ENCODE data around the gene LRRTM4. TPM values are rescaled to one million over a fixed set of nuclear protein-coding genes. Genes with fewer than 3 reads are reported as not detected.

Gene LRRTM4
- total RNA-seq, 2 donors from 2014 or later: 7.0 to 21.1 TPM

GRCh38 chr2:77508511-77508910 lies 13.7 kb downstream of the LRRTM4 start:
- Histone ChIP-seq H3K9me3 (ENCODE audit: control insufficient read depth, low read length) (no peaks in the 10 kb centered on the region), H3K27me3 (ENCODE audit: control insufficient read depth, insufficient read depth, low read length, poor library complexity, severe bottlenecking) (no peaks in the 10 kb centered on the region), H3K27ac (ENCODE audit: low read depth, low read length) (no peak overlapping the region), H3K4me1 (ENCODE audit: control insufficient read depth, insufficient read depth, low read length) (no peaks in the 10 kb centered on the region), H3K36me3 (ENCODE audit: control insufficient read depth, insufficient read depth, low read length) (no peaks in the 10 kb centered on the region), H3K4me3 (ENCODE audit: low read length) (no peak overlapping the region), H3K9ac (ENCODE audit: extremely low read depth, low read length, poor library complexity, severe bottlenecking) (no peak overlapping the region)
- no peaks in the 10 kb centered on the region for H3K9me3 Mint-ChIP-seq
- H3K27me3 Mint-ChIP-seq (ENCODE audit: insufficient read depth): no peaks in the 10 kb centered on the region
- WGBS, 2 experiments (ENCODE audit: insufficient coverage in 1 of 2, insufficient read length in 1 of 2): no CpG with 5 or more reads among the region's 1 CpG
- no peaks in the 10 kb centered on the region for H3K4me1 Mint-ChIP-seq
- no peak overlapping the region for H3K4me3 Mint-ChIP-seq
- H3K27ac Mint-ChIP-seq: no peak overlapping the region
- DNase-seq: no peak
- no peak for TF ChIP-seq CTCF (conservative IDR thresholded peaks at IDR 0.05)
- no peaks in the 10 kb centered on the region for H3K36me3 Mint-ChIP-seq (ENCODE audit: low read depth)

- no peak overlapping the region for H3K27ac Mint-ChIP-seq
- no peak for DNase-seq
These were observed 14.5 kb downstream of the LRRTM4 start for GRCh38 chr2:77507657-77508056.

GRCh38 chr2:77488141-77488540 lies 34.0 kb downstream of the LRRTM4 start:
- H3K36me3 ChIP-seq (ENCODE audit: control insufficient read depth, insufficient read depth, low read length): no peaks in the 10 kb centered on the region
- no peak overlapping the region for H3K27ac ChIP-seq (ENCODE audit: low read depth, low read length)
- H3K4me1 Mint-ChIP-seq: peaks cover 11% of the 10 kb centered on the region
- WGBS, 2 experiments (ENCODE audit: insufficient coverage in 1 of 2, insufficient read length in 1 of 2): 92 to 96% methylated on average over 6 to 7 of the region's 7 CpGs
- no peak overlapping the region for H3K27ac Mint-ChIP-seq
- H3K27me3 ChIP-seq (ENCODE audit: control insufficient read depth, insufficient read depth, low read length, poor library complexity, severe bottlenecking): no peaks in the 10 kb centered on the region
- no peaks in the 10 kb centered on the region for H3K4me1 ChIP-seq (ENCODE audit: control insufficient read depth, insufficient read depth, low read length)
- H3K4me3 ChIP-seq (ENCODE audit: low read length): no peak overlapping the region
- H3K9me3 ChIP-seq (ENCODE audit: control insufficient read depth, low read length): no peaks in the 10 kb centered on the region
- no peak overlapping the region for H3K9ac ChIP-seq (ENCODE audit: extremely low read depth, low read length, poor library complexity, severe bottlenecking)
- H3K36me3 Mint-ChIP-seq (ENCODE audit: low read depth): no peaks in the 10 kb centered on the region
- H3K9me3 Mint-ChIP-seq: peaks cover 2% of the 10 kb centered on the region
- no peak for DNase-seq
- no peak overlapping the region for H3K4me3 Mint-ChIP-seq
- H3K27me3 Mint-ChIP-seq (ENCODE audit: insufficient read depth): no peaks in the 10 kb centered on the region
- no peak for TF ChIP-seq CTCF (conservative IDR thresholded peaks at IDR 0.05)

More at GRCh38 chr2:77507657-77508056, 14.5 kb downstream of the LRRTM4 start:
- 92 to 95% methylated on average over 4 to 6 of the region's 6 CpGs for WGBS, 2 experiments (ENCODE audit: insufficient coverage in 1 of 2, insufficient read length in 1 of 2)
- no peak overlapping the region for H3K9ac ChIP-seq (ENCODE audit: extremely low read depth, low read length, poor library complexity, severe bottlenecking)
- H3K9me3 ChIP-seq (ENCODE audit: control insufficient read depth, low read length): no peaks in the 10 kb centered on the region
- no peaks in the 10 kb centered on the region for H3K27me3 ChIP-seq (ENCODE audit: control insufficient read depth, insufficient read depth, low read length, poor library complexity, severe bottlenecking)
- no peak overlapping the region for H3K4me3 Mint-ChIP-seq
- no peaks in the 10 kb centered on the region for H3K27me3 Mint-ChIP-seq (ENCODE audit: insufficient read depth)
- no peak for TF ChIP-seq CTCF (conservative IDR thresholded peaks at IDR 0.05)
- H3K4me3 ChIP-seq (ENCODE audit: low read length): no peak overlapping the region
- H3K9me3 Mint-ChIP-seq: no peaks in the 10 kb centered on the region
- H3K36me3 ChIP-seq (ENCODE audit: control insufficient read depth, insufficient read depth, low read length): no peaks in the 10 kb centered on the region
- no peaks in the 10 kb centered on the region for H3K36me3 Mint-ChIP-seq (ENCODE audit: low read depth)
- H3K4me1 Mint-ChIP-seq: no peaks in the 10 kb centered on the region
- H3K4me1 ChIP-seq (ENCODE audit: control insufficient read depth, insufficient read depth, low read length): no peaks in the 10 kb centered on the region
- H3K27ac ChIP-seq (ENCODE audit: low read depth, low read length): no peak overlapping the region

Data from endodermal cell (in vitro differentiated cells).